ENCODE measurements around the gene TRPM4. TPM values are rescaled to one million over a fixed set of nuclear protein-coding genes. Genes with fewer than 3 reads are reported as not detected.

The TRPM4 gene
- total RNA-seq, 4 donors from 2014 or later = 7.6 to 28.9 (median 18.0) TPM

DNA sequence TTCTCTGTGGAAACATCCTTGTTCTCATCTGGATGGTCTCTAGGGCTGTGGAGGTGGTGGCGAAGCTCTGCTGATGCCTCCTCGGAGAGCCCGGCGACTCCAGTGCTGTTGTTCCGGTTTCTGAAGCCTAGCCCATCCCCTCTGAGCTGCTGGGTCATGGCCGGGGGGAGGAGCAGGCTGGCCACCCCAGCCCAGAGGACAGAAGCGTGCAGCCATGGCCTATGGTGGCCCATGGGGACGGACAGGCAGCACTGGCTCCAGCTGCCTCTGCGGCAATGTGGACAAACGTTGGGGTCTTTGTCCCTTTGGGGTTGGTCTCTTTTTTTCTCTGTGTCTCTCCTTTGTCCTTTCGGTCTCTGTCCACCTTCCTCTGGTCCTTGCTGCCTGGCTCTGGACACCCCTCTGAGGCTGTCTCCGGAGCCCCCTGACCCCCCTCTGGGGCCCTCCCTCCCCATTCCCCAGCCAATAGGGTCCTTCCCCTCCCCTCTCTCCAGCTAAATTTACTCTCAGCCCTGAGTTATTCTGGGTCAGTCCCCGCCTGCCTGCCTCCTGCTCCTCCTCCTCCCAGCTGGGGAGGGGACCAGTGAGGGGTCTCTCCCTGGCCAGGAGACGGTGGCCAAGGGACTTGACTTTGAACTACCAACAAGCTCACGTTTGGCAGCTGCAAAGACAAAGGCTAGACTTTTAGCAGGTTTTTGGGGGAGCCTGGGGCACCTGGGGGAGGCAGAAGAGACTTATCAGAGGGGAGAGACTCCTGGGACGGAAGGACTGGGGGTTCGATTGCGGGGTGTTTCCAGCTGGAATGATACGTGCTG is 2.4 kb upstream of the TRPM4 start, which contains the start of gene HRC:
HRC (minus strand) TSS at position 392 of the 815 bp plus-strand sequence; CDS start at position 233, 159 bp downstream.
- no peak for TF ChIP-seq POLR2A (IDR thresholded peaks at IDR 0.05)
- TF ChIP-seq, protein P1, sequence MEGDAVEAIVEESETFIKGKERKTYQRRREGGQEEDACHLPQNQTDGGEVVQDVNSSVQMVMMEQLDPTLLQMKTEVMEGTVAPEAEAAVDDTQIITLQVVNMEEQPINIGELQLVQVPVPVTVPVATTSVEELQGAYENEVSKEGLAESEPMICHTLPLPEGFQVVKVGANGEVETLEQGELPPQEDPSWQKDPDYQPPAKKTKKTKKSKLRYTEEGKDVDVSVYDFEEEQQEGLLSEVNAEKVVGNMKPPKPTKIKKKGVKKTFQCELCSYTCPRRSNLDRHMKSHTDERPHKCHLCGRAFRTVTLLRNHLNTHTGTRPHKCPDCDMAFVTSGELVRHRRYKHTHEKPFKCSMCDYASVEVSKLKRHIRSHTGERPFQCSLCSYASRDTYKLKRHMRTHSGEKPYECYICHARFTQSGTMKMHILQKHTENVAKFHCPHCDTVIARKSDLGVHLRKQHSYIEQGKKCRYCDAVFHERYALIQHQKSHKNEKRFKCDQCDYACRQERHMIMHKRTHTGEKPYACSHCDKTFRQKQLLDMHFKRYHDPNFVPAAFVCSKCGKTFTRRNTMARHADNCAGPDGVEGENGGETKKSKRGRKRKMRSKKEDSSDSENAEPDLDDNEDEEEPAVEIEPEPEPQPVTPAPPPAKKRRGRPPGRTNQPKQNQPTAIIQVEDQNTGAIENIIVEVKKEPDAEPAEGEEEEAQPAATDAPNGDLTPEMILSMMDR (IDR thresholded peaks at IDR 0.05) = no peak
- Histone ChIP-seq H3K4me3 (peak within 1 kb of the TSS in 2 of 4 donors; percentile 16 to 26), H3K27me3 (no peaks in the 10 kb centered on the region), H3K27ac (peak within 1 kb of the TSS in 3 of 4 donors; percentile 41 to 58 (median 55)), H3K36me3 (no peaks in the 10 kb centered on the region), H3K9me3 (no peaks in the 10 kb centered on the region), H3K4me1 (peaks cover 27 to 54% (median 29%) of the 10 kb centered on the region in 3 donors)
- intact Hi-C loops (cut with DNase I) = no loop called here
- no peak for DNase-seq
- 55 to 65% methylated on average over 9 of the region's 19 CpGs for WGBS, 2 donors

- no peaks in the 10 kb centered on the region for H3K9me3 ChIP-seq
- intact Hi-C loops (cut with DNase I) = no loop called here
- whole genome bisulfite sequencing, 2 donors = 48 to 57% methylated on average over 4 of the region's 4 CpGs
- H3K27me3 ChIP-seq = peaks cover 0 to 5% (median 0%) of the 10 kb centered on the region in 4 donors
- H3K4me3 ChIP-seq = peak overlapping the region in 2 of 4 donors; percentile 8 to 16
- no peak for DNase-seq
- no peak for TF ChIP-seq POLR2A (IDR thresholded peaks at IDR 0.05)
- TF ChIP-seq, protein P1 (IDR thresholded peaks at IDR 0.05) = no peak
- peak overlapping the region in 3 of 4 donors; percentile 34 to 58 (median 41) for H3K27ac ChIP-seq
- H3K4me1 ChIP-seq = peaks cover 22 to 54% (median 25%) of the 10 kb centered on the region in 3 donors
- H3K36me3 ChIP-seq = no peaks in the 10 kb centered on the region
Observed at GRCh38 chr19:49155820-49156346, 1.7 kb upstream of the TRPM4 start.

GRCh38 chr19:49160450-49161189 is 3.0 kb downstream of the TRPM4 start:
- H3K4me1 ChIP-seq = peaks cover 12 to 52% (median 25%) of the 10 kb centered on the region in 3 donors
- no peak for DNase-seq
- H3K4me3 ChIP-seq = no peak overlapping the region
- no peaks in the 10 kb centered on the region for H3K36me3 ChIP-seq
- no peaks in the 10 kb centered on the region for H3K9me3 ChIP-seq
- H3K27ac ChIP-seq = no peak overlapping the region
- intact Hi-C loops (cut with DNase I) = no loop called here
- 88 to 91% methylated on average over 13 of the region's 13 CpGs for WGBS, 2 donors
- peaks cover 0 to 23% (median 0%) of the 10 kb centered on the region in 4 donors for H3K27me3 ChIP-seq
- no peak for TF ChIP-seq POLR2A (IDR thresholded peaks at IDR 0.05)
- TF ChIP-seq, protein P1 (IDR thresholded peaks at IDR 0.05) = no peak

DNA sequence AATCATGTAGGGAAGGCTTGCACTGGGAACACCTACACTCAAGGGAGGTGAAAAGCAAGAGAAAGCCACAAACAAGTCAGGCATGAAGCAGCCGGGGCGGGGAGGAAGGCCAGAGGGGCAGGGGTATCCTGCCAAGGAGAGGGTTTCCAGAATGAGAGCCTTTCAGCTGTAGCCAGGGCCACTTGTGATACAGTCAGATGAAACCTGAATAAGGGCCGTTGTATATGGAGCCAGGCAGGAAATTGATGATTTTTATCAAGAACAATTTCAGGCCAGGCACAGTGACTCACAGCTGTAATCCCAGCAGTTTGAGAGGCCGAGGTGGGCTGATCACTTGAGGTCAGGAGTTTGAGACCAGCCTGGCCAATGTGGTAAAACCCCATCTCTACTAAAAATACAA is 4.4 kb downstream of the TRPM4 start:
- intact Hi-C loops (cut with DNase I) = no loop called here
- peaks cover 17 to 58% (median 31%) of the 10 kb centered on the region in 3 donors for H3K4me1 ChIP-seq
- WGBS, 2 donors = 35 to 55% methylated on average over 4 of the region's 4 CpGs
- TF ChIP-seq, protein P1 (IDR thresholded peaks at IDR 0.05) = no peak
- no peak for TF ChIP-seq POLR2A (IDR thresholded peaks at IDR 0.05)
- H3K27ac ChIP-seq = peak overlapping the region in 1 of 4 donors; percentile 21
- H3K4me3 ChIP-seq = no peak overlapping the region
- DNase-seq = no peak
- peaks cover 0 to 29% (median 0%) of the 10 kb centered on the region in 4 donors for H3K27me3 ChIP-seq
- H3K36me3 ChIP-seq = no peaks in the 10 kb centered on the region
- no peaks in the 10 kb centered on the region for H3K9me3 ChIP-seq

Measured in esophagus squamous epithelium (tissue), 5 donors.